Right lung (tissue), 5 donors: ENCODE results near the gene HDGFL3. TPM values are rescaled to one million over a fixed set of nuclear protein-coding genes. Genes with fewer than 3 reads are reported as not detected.

Source experiments
- DNase-seq, 2 donors: peaks; one replicate each; pipeline ENCODE4 v3.0.0-alpha.2; 2013
- polyA plus RNA-seq, 5 donors: library from polyadenylated mRNA; unstranded; fragments of 120-200 nt; gene quantifications; one replicate each; pipeline versions ENCODE4 v1.2.1 to v1.2.3, GENCODE V29; 2013; ENCODE audit warnings: inconsistent platforms in 1 of 5, low replicate concordance in 1 of 5; ENCODE audit not compliant: insufficient read length in 5 of 5, insufficient read depth in 1 of 5

The HDGFL3 gene
- polyA plus RNA-seq, 5 donors, result 80.7 to 117 (median 101) TPM

GRCh38 chr15:83132861-83133523 is 74.6 kb downstream of the HDGFL3 start:
- DNase-seq, result no peak

- no peak for DNase-seq
Measured at GRCh38 chr15:83129791-83130190, 77.8 kb downstream of the HDGFL3 start.

GRCh38 chr15:83127547-83128150 is 80.0 kb downstream of the HDGFL3 start:
- DNase-seq, result no peak

GRCh38 chr15:83123529-83123928 is 84.1 kb downstream of the HDGFL3 start:
- DNase-seq, result no peak

- DNase-seq, result no peak
Measured at GRCh38 chr15:83119968-83120581, 87.5 kb downstream of the HDGFL3 start.

GRCh38 chr15:83118968-83119367 is 88.7 kb downstream of the HDGFL3 start:
- DNase-seq, result no peak

GRCh38 chr15:83118291-83118827 is 89.3 kb downstream of the HDGFL3 start:
- no peak for DNase-seq

GRCh38 chr15:83115831-83116565 is 91.6 kb downstream of the HDGFL3 start:
- DNase-seq, result no peak

- no peak for DNase-seq
Measured at GRCh38 chr15:83115410-83115809, 92.2 kb downstream of the HDGFL3 start.

- no peak for DNase-seq
Measured at GRCh38 chr15:83114856-83115255, 92.8 kb downstream of the HDGFL3 start.

GRCh38 chr15:83113881-83114674 is 93.5 kb downstream of the HDGFL3 start:
- DNase-seq, result no peak

GRCh38 chr15:83112956-83113299 is 94.7 kb downstream of the HDGFL3 start:
- no peak for DNase-seq

GRCh38 chr15:83112233-83112955 is 95.2 kb downstream of the HDGFL3 start:
- DNase-seq, result no peak

- no peak for DNase-seq
Measured at GRCh38 chr15:83111149-83111548, 96.5 kb downstream of the HDGFL3 start.

GRCh38 chr15:83110381-83110780 is 97.2 kb downstream of the HDGFL3 start:
- no peak for DNase-seq

- no peak for DNase-seq
Measured at GRCh38 chr15:83109532-83109931, 98.1 kb downstream of the HDGFL3 start.

GRCh38 chr15:83108266-83109219 is 99.1 kb downstream of the HDGFL3 start:
- no peak for DNase-seq

- no peak for DNase-seq
Measured at GRCh38 chr15:83107841-83108181, 99.8 kb downstream of the HDGFL3 start.

GRCh38 chr15:83106994-83107840 is 100.4 kb downstream of the HDGFL3 start, which contains the start of gene TM6SF1:
Gene TM6SF1, plus strand, starts transcription at chr15:83107645. Its CDS starts 36 bp downstream, at chr15:83107681.
- DNase-seq, result no peak
